NCI-H526 (cell line): ENCODE data around the gene CEP68.
"Not testable (repeated sequence)": the region's sequence is repeated elsewhere in the genome, so short reads cannot be mapped to it uniquely, and the experiment has no call there.

ENCODE experiments used
- DNase-seq, 2 experiments: peaks; one replicate each; lab custom pipeline; 2025; lab: John Stamatoyannopoulos, UW

Gene CEP68, protein sequence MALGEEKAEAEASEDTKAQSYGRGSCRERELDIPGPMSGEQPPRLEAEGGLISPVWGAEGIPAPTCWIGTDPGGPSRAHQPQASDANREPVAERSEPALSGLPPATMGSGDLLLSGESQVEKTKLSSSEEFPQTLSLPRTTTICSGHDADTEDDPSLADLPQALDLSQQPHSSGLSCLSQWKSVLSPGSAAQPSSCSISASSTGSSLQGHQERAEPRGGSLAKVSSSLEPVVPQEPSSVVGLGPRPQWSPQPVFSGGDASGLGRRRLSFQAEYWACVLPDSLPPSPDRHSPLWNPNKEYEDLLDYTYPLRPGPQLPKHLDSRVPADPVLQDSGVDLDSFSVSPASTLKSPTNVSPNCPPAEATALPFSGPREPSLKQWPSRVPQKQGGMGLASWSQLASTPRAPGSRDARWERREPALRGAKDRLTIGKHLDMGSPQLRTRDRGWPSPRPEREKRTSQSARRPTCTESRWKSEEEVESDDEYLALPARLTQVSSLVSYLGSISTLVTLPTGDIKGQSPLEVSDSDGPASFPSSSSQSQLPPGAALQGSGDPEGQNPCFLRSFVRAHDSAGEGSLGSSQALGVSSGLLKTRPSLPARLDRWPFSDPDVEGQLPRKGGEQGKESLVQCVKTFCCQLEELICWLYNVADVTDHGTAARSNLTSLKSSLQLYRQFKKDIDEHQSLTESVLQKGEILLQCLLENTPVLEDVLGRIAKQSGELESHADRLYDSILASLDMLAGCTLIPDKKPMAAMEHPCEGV

DNA sequence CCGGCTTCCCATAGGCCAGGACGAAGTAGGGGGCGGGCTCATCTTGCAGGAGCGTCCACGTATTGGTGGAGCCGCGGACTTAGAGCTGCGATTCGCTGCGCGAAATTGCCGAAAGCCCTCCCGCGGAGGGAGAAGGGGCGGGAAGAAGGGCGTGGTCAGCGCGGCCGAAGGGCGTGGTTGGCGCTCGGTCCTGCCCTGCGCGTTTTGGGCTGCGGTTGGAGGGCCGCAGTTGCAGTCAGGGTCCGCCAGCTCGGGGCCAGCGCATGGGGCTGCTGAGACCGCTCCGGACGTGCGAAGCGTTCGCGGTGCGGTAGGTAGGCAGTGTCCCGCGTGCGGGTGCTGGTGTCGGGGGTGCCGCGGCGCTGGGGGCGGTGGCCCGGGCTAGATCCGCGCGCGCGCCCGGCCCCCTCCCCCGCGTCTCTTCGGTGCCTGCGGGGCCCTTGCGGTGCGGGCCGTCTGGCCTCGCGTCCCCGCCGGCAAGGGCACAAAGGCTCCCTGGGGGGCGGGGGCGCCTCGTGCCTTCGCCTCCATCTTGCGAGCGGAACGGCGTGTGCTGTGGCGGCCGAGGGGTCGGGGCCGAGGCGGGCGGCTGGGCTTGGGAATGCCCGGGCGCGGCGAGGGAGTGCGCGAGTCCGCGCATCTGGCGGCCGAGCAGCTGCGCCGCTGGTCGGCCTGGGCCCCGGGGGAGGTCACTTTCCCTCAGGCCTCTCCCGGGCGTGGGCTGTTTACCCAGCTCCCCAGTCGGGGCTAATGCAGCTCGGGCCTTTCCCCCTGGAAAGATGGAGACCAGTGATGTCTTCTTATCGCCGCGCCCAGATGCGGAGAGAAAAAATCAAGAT lies at the start of gene CEP68:
Gene CEP68 (plus strand): TSS at position 202 of the 839 bp plus-strand sequence. CDS start 13,029 bp downstream, outside the sequence.
- peak; percentile 96 to 98 for DNase-seq

DNA sequence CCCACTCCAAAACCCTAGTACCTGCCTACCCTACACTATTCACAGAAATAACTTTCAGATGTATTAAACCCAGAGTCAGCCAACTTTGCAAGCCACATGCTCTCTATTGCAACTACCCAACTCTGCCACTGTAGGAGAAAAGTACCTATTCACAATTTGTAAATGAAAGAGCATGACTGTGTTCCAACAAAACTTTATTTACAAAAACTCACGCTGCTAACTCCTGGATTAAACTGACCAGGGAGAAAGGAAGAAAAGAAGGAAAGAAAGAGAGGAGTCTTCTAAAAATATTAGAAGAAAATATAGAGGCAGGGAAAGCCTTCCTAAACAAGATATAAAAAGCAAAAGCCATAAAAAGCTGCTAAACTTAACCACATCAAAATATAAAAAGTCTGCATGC lies 42.4 kb upstream of the CEP68 start:
- no peak for DNase-seq

DNA sequence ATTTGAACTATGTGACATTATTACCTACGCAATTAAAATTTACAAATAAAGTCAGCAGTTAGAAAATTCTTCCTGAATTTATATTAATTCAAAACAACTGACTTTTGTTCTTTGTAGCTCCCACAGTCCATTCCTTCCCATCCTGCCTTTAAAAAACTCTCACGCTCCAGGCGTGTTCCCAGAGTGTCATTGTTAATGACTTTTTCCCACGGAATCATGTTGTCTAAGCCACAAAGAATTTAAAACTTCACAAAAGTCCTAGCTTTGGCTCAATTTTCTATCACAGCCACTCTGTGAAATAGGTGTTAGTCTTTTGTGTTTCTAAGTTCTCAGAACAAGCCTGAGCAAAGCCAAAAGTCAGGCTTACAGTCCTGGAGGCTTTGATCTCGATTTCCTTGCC lies 40.5 kb upstream of the CEP68 start:
- DNase-seq, result no peak

DNA sequence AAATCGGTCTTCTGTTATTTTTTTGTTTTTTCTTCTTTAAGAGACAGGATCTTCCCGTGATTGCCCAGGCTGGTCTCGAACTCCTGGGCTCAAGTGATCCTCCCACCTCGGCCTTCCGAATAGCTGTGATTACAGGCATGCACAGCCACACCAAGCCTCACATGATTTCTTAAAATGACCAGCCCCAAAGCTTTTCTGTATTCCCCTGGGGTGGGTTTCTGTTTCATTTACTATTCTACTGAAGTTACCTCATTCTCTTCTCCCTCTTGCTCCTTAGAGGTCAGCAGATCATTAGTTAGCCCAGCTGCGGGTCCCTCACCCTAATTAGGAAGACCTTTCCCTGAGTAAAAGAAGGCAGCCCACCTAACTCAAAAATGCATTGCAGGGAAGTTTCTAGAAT lies 39.4 kb upstream of the CEP68 start:
- no peak for DNase-seq

DNA sequence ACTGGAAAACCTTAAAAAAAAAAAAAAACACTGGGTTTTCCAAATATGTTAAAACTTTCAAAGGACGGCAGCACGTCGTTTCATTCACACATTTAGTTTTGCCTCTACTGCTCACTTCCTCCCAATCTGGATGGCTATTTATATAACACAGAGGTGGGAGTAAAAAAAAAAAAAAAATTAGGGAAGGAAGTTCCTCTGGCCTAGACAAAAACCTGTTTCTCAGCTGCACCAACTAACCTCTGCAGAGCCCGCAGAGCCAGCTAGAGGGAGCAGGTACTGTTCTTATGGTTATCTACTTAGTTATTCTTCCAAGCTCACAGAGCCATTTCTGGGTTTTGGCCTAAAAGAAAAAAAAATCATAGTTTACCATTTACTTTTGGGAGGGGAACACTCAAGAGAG lies 38.9 kb upstream of the CEP68 start:
- no peak for DNase-seq

DNA sequence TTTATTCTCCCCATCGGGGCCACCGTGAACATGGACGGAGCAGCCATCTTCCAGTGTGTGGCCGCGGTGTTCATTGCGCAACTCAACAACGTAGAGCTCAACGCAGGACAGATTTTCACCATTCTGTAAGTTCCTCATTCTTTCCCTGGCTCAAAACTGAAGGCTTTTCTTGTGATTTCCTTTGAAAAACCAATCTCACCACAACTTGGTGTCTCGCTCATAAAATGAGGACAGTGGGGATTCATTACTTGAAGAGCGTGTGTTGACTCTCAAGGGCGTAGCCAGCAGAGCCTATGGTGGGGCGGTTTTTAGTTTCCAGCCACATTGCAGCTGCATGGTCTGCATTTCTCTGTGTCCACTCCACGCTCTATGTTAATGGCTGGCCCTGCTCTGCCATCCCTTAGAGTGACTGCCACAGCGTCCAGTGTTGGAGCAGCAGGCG lies 38.1 kb upstream of the CEP68 start:
- no peak for DNase-seq

DNA sequence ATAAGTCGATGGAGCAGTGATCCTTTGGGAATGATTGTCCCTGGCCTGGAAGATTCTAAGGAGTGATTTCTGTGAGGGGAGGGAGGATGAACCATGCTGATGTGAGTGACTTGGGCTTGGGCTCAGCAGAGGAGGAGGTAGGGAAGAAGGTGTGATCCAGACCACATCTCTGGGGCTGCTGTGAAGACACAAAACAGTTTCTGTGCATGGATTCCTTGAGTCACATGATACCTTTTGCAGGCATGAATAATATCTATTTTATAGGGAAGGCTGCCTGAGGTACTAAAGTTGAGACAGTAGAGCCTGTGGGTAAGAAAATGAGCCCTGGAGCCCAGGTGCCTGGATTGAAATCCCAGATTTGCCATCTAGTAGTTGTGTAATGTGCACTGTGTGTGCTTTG lies 37.2 kb upstream of the CEP68 start:
- DNase-seq, result no peak

DNA sequence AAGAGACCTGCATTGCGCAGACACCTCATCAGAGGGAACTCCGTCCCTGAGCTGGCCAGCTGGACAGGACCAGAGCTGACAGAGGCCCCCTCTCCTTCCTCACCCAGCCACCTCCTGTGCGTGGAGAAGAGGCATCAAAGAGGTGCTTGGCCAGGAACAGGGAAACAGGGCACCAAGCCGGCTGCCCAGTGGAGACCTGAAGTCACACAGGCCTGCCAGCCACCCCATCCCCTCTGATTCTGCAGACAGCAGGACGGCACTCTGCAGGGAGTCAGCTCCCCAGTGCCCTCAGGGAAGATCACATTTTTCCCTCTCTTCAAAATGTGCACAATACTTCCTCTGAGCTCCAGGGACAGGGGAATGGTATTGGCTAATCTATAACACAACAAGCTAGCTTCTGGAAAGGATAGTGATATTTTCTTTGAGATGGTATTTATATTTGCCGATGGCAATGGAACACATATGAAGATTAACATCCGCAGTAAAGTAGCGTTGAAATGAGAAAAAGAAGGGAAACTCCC lies 36.5 kb upstream of the CEP68 start:
- DNase-seq, result no peak

DNA sequence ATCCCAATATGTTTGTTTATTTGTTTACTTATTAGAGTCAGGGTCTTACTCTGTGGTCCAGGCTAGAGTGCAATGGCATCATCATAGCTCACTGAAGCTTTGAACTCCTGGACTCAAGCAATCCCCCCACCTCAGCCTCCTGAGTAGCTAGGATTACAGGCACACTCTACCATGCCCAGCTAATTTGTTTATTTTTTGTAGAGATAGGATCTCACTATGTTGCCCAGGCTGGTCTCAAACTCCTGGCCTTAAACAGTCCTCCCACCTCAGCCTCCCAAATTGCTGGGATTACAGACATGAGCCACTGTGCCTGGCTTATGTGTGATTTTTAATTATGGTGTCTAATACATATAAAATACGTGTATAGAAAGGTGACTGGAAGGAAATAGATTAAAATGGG lies 36.0 kb upstream of the CEP68 start:
- DNase-seq, result not testable (repeated sequence)

DNA sequence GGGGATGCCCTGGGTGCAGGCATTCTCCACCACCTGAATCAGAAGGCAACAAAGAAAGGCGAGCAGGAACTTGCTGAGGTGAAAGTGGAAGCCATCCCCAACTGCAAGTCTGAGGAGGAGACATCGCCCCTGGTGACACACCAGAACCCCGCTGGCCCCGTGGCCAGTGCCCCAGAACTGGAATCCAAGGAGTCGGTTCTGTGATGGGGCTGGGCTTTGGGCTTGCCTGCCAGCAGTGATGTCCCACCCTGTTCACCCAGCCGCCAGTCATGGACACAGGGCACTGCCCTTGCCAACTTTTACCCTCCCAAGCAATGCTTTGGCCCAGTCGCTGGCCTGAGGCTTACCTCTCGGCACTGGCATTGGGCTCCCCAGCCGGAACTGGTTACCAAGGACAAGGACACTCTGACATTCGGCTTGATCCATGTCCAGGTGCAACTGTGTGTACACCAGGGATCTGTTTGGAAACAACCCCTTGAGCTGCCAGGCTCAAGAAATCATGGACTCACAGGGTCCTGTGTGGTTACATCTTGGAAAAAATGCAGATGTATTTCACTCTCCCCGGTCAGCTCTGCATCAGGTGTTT lies 35.2 kb upstream of the CEP68 start:
- DNase-seq, result no peak

DNA sequence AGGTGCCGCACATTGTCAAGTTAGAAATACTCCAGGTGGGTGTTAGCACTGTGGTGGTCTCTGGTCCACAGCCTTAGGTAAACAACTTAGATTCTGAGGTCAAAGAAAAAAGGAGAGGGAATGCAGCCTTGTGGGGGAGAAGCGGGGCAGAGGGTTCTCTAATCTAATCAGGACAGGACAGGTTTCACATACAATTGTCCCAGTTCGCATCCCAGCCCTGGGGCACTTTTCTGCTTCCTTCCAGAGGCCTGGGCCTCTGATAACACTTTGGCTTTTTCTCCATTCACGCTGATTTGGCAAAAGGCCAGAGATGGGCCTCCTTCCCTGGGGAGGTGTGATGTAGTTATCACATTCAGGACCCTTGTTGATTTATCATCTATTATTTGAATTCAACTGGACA lies 34.5 kb upstream of the CEP68 start:
- no peak for DNase-seq

DNA sequence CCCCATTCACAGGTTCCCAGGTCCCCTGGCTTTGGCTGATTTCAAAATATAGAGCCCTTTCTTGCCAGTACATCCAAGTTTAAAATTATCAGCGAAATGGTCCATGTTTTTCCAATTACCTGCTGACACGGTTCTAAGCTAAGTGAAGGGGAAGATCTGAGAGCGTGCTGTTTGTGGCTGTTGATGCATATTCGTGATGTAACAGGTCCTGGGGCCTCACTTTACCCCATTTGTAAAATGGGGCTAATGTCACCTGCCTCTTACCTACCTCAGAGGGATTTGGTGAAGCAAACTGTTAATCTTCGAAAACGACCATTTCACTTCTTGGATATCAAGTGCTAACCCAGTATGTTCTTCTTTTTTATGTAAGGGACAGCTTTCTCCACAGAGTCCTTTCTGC lies 34.0 kb upstream of the CEP68 start:
- DNase-seq, result no peak

DNA sequence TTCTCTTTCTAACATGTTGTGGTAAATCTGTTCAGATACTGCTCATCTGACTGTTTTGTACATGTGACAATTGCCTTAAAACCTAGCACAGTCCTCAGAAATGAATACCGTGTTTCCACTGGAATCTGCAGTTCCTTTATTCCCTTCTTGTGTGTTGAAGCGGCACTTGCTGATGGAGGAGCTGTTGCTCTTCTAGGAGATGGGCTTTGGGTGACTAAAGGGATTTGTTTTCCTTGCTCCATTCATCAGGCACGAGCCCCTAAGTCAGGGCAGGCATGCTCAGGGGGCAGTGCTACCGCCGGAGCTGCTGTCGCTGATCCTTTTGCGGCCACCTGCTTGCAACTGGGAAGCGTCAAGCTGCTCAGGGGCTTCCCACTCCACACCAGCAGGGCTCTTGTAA lies 32.5 kb upstream of the CEP68 start:
- DNase-seq, result no peak

DNA sequence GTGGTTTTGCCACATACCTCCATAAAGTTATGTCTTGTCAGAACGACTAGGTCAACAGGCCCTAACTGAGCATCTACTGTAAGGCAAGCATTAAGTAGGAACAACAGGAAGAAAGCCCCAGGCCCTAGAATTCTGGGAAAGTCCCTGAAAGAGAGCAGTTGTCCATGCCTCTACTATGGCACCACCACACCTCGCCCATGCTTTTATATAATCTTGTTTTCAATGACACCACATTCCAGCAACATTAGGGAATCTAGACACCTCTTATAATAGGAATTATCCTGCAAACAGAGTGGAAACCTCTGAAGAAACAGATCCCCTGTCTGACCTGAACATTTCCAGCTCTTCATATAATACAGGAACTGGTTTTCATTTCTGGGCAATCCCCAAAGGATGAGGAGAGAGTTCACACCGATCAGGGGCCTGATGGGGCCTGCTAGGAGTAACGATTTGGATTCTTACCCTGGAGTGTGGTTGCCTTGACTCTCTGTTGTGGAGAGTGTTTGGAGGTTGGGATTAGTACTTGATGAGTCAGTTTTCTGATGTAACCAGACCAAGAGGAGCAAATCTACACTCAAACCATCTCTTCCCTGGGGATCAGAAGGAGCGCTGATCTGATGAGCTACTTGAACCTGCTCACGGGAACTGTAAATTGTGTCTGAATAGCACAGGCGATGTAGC lies 31.9 kb upstream of the CEP68 start:
- DNase-seq, result no peak

DNA sequence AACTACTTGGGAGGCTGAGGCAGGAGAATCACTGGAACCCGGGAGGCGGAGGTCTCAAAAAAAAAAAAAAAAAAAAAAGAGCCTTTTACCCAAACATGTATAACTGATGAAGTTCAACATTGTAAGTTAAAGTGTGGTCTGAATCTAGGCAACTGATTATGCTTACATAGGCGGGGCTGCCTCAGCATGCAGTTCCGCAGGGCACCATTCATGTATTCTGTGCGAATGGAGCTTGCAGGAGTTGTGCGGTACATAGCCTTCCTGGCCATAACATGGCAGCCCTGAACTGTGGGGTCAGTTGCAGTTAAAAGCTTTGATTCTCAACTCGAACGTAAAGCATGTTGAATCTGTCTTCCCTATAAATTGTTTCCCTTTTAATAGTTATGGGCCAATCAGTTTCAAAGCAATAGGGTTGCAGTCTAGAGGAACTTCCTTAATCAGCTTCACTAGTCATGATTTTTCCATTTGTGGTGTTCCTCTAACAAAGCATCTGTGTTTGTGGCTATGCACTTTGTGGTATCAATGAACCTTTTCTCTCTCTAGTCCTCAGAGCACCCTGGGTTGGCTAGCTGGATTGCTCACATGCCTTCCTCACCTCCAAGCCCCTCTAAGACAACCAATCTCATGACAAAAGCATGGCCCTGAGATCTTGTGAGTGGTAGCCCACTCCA lies 30.6 kb upstream of the CEP68 start:
- no peak for DNase-seq

DNA sequence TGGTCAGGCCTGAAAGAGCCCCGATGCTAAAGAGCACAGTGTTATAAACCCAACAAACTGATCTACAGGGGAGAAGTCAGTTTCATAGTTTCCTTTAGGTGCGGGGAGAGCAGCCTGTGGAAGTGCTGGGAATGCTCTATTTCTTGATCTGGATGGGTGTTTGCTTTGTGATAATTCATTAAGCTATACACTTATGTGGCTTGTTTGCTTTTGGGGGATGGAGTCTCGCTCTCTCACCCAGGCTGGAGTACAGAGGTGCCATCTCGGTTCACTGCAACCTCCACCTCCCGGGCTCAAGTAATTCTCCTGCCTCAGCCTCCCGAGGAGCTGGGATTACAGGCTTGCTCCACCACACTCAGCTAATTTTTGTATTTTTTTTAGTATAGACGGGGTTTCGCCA lies 30.1 kb upstream of the CEP68 start:
- DNase-seq, result no peak

DNA sequence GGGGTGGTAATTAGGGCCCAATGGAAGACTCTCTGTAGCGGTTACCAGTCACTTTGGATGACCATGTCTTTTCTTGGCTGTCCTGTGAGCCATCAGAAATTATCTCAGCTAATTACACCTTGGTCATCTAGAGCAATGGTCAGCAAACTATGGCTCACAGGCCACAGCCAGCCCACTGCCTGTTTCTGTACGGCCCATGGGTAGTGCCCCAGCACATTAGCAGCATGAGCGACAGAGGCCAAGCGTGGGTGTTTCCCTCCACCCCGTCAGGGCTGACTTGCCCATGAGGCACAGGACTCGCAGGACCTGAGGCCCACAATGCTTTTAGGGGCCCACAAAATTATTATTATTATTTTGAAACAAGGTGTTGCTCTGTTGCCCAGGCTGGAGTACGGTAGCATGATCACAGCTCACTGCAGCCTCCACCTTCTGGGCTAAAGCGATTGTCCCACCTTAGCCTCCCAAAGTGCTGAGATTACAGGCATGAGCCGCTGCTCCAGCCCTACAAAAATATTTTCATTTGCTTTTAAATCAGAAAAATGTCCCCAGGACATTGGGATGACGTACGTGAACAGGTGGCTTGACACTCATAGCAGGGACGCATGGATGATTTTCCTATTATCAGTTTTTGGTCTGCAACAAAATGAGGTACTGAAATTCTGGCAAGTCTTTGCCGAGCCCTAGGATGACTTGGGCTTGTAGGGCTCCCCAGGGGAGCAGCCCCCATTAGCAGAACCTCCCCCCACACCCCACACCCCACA lies 29.3 kb upstream of the CEP68 start:
- DNase-seq, result no peak

DNA sequence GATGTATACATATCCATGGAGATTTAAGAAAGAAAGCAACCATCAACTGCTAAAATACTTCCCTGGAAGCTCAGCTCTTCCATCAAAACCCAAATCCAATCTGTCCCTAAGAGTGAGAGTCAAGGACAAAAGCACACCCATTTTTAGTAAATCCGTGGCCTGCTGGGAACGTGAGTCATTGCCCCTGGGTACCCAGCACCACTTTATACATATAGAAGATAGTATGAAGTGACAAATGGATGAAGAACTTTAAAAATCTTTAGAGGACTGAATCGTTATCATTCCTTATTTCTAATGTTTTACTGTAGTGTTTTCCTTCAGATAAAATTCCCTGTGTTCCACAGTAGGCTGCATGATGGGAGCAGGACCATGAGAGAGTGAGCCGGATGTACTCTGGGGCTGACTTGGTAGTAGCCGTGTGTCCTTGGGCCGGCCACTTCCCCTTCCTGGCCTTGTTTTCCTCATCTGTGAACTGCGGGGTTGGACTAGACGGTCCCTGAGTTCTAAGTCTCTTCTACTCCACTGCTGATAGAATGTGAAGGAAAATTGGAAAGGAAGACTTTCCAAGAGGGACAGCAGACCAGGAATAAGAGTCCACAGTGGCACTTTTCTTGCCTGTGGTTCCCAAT lies 28.5 kb upstream of the CEP68 start:
- DNase-seq, result no peak
